Measurements from ENCODE around the gene ZNF311. TPM values are rescaled to one million over a fixed set of nuclear protein-coding genes. Genes with fewer than 3 reads are reported as not detected.

Gene ZNF311
- total RNA-seq, result 6.9 TPM

GRCh38 chr6:29005183-29005885 is at the start of gene ZNF311:
ZNF311 (minus strand) TSS chr6:29005315; CDS start chr6:29003954, 1,361 bp downstream.
- DNase-seq (ENCODE audit: low spot score in 2 of 2) (peak in 1 of 2 donors; percentile 60), FAIRE-seq (no peak)

DNA sequence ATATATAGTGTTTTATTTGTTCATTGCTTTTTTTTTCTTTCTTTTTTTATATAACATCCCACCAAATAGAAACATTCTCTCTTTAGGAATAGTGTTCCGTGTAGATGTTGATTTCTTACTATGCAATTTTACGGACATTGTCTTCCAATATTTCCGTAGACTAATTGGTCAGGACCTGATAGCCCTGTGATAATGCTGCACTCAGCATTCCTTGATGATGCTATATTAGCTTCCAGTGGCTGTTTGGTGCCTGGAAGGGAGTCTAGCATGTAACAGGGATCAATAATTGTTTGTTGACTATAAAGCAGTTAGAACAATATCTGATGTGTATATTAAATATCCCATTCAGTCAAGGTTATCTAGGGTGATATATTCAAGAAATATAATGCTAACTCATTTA is 46.6 kb upstream of the ZNF311 start:
- FAIRE-seq, result no peak
- DNase-seq (ENCODE audit: low spot score in 2 of 2), result no peak

DNA sequence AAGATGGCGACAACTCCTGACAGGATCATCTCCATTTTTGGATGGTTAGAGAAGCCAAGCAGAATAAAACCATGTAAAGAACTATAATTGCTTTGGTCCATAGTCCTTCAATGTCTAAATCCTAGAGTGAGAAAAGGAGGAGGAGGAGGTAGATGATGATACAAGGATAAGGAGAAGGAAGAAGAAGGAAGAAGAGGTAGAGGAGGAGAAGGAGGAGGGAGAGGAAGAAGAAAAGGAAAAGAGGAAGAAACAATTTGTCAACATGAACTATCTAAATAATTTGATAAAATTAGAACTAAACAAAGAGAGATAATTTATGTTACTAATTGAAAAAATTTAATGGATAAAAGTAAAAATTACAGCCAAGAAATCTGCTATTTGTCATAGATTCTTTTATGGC is 40.0 kb upstream of the ZNF311 start, which contains the start of gene OR2W1:
OR2W1 (minus strand) TSS at position 101 of the 400 bp plus-strand sequence; CDS start at position 101, 0 bp downstream.
- no peak for DNase-seq (ENCODE audit: low spot score in 2 of 2)
- no peak for FAIRE-seq

GRCh38 chr6:29035951-29036350 is 30.8 kb upstream of the ZNF311 start:
- DNase-seq (ENCODE audit: low spot score in 2 of 2), result no peak
- FAIRE-seq, result no peak

- FAIRE-seq (no peak), DNase-seq (ENCODE audit: low spot score in 2 of 2) (no peak)
Observed at GRCh38 chr6:29028821-29029220, 23.7 kb upstream of the ZNF311 start.

DNA sequence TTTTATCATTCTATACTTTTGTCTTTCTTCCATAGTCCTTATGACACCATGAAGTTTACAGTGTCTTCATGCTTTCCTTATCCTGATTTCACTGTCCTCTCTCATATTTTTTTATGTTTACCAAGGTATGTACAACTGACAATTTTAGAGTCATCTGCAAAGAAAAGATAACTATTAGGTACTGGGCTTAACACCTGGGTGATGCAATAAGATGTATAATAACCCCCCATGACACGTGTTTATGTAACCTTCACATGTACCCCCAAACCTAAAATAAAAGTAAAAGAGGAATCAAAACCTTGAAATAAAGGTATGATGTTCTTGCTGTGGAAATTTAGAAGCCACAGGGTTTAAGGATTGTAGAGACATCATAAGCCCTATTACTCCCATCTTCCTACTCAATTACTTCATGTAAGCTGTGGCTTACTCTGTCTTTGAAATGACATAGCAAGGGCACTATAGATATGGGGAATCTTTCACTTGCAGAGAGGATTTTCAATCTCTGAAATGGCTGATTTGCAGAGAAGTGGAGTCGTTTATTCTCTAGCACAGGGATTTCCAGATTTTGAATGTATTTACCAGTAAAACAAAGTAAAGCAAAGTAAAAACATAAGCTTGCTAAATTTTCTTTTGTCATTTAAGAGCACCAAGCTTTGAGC is 20.9 kb upstream of the ZNF311 start:
- FAIRE-seq (no peak), DNase-seq (ENCODE audit: low spot score in 2 of 2) (no peak)

- DNase-seq (ENCODE audit: low spot score in 2 of 2), result no peak
- FAIRE-seq, result peak; percentile 51
Observed at GRCh38 chr6:29021434-29021833, 16.3 kb upstream of the ZNF311 start.

DNA sequence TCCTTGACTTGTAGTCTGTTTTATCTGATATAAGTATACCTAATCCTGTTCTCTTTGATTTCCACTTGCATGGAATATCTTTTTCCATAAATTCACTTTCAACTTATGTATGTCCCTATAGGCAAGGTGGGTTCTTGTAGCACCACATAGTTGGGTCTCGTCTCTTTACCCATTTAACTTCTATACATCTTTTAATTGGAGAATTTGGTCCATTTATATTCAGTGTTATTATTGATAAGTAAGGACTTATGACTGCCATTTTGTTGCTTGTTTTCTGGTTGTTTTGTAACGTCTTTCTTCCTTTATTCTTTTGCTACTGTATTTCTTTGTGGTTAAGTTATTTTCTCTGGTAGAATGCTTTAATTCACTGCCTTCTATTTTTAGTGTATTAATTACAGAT is 14.5 kb upstream of the ZNF311 start:
- no peak for DNase-seq (ENCODE audit: low spot score in 2 of 2)
- FAIRE-seq, result no peak

- DNase-seq (ENCODE audit: low spot score in 2 of 2) (no peak), FAIRE-seq (no peak)
Observed at GRCh38 chr6:29017428-29017802, 12.3 kb upstream of the ZNF311 start.

- DNase-seq (ENCODE audit: low spot score in 2 of 2) (peak; percentile 55 to 65), FAIRE-seq (no peak)
Observed at GRCh38 chr6:29016559-29017427, 11.7 kb upstream of the ZNF311 start.

DNA sequence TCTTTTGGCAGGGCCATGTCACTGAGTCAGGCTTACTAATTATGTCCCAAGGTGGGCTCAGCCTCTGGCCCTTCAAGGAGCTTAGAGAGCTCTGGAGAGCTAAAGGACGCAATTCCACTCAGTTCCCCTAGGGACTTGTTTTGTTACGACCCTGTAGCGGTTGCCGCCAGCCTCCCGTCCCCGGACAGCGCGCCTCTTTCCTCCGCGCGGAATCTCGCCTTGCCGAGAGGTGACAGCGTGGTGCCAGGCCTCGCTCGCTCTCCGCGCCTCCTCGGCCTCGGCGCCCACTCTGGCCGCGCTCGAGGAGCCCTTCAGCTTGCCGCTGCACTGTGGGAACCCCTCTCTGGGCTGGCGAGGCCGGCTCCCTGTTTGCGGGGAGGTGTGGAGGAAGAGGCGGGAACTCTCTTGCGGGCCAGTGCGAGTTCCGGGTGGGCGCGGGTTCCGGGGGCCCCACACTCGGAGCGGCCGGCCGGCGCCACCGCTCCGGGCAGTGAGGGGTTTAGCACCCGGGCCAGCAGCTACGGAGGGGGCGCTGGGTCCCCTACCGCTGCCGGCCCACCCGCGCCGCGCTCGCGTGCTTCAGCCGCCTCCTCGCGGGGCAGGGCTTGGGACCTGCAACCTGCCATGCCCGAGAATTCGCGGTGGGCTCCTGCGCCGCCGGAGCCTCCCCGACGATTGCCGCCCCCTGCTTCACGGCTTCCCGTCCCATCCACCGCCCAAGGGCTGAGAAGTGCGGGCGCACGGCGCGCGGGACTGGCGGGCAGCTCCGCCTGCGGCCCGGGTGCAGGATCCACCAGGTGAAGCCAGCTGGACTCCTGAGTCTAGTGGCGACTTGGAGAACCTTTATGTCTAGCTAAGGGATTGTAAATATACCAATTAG is 9.9 kb upstream of the ZNF311 start:
- FAIRE-seq, result no peak
- DNase-seq (ENCODE audit: low spot score in 2 of 2), result no peak

DNA sequence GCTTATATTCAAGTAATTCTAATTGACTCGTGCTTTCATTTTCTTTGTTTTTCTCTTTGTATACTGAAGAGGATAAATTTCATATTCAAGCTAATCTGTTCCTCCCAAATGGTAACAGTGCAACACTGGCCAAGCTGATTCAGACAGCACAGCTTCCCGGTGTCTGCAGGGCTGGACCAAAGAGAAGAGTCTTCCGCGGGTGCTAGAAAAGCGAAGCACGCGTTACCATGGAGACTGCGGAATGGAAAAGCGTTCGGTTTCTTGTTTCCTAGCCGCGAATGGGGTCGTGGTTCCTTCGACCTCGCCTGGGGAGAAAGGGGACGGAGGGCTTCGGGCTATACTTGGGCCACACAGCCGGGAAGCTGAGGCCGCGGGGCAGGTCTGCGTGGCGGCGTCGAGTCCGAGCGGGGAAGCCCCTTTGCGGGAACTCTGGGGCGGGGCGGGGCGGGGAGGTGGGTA is 6.2 kb upstream of the ZNF311 start:
- DNase-seq (ENCODE audit: low spot score in 2 of 2) (peak in 1 of 2 donors; percentile 60), FAIRE-seq (no peak)

DNA sequence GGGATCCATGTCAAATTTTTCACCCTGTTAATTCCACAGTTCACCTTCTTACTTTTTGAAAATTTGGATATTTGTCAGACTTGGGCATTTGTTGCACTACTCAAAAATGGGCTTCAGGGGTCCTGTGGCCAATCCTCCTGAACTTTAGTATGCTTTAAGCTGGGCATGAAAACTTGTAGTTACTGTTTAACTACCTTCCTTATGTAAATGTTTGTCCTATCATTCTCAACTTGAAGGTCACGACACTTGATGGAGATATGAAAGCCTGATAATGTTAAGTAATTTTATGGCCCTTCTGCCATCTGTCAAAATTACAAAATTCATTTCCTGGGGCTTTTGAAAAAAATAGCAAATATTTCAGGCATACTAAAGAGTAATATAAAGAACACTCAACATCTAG is 4.2 kb upstream of the ZNF311 start:
- DNase-seq (ENCODE audit: low spot score in 2 of 2) (no peak), FAIRE-seq (no peak)

DNA sequence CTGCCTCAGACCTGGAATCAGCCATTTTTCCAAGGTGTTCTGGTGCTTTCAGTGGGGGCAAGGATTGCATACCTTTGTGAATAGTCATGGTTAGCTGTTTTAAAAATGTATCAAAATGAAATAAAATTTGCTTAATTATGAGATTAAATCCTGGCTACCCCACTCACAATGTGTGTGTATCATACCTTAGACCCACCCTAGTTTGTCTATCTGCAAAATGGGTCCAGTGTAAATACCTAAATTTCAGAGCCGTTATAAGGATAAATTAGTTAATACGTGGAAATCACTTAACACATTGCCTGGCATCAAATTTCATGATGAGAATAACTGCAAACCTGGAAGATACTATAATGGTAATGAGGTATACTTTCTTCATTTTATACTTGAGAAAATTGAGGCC is 3.0 kb upstream of the ZNF311 start:
- FAIRE-seq (no peak), DNase-seq (ENCODE audit: low spot score in 2 of 2) (no peak)

GRCh38 chr6:28996844-28997510 is 8.1 kb downstream of the ZNF311 start:
- DNase-seq (ENCODE audit: low spot score in 2 of 2) (no peak), FAIRE-seq (no peak)

- no peak for DNase-seq (ENCODE audit: low spot score in 2 of 2)
- FAIRE-seq, result no peak
Observed at GRCh38 chr6:28995093-28995650, 9.9 kb downstream of the ZNF311 start.

DNA sequence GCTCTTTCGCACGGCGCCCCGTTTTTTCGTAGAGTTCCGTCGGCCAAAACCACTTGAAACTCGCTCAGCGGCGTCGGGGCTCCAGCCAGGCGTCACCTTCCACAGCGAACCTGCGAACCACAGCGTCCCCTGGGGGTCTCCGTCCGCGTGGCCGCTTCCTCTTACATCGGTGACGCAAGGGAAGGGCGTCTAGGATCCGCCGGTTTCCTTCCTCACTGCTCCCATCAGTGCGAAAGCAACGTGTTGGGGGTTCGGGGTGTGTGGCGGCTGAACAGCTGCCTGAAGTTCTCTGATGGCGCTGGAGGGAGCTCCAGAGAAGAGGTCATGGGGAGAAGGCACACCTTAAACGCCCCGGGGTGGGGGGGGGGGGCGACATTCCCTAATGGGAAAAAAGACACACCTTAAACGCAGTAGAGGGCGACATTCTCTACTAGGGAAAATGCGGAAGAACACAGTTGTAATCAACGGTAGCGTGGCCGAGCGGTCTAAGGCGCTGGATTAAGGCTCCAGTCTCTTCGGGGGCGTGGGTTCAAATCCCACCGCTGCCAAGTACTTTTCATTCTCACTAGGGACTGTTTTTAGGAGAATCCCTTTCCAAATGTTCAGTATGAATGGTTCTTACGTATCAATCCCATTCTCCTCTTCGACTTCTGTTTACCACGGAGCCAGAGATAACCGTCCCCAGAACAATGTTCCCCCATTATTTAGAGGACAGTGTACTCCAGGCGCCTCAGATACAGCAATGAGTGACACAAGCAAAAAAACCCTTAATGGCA is 16.4 kb downstream of the ZNF311 start:
- DNase-seq (ENCODE audit: low spot score in 2 of 2) (no peak), FAIRE-seq (no peak)

DNA sequence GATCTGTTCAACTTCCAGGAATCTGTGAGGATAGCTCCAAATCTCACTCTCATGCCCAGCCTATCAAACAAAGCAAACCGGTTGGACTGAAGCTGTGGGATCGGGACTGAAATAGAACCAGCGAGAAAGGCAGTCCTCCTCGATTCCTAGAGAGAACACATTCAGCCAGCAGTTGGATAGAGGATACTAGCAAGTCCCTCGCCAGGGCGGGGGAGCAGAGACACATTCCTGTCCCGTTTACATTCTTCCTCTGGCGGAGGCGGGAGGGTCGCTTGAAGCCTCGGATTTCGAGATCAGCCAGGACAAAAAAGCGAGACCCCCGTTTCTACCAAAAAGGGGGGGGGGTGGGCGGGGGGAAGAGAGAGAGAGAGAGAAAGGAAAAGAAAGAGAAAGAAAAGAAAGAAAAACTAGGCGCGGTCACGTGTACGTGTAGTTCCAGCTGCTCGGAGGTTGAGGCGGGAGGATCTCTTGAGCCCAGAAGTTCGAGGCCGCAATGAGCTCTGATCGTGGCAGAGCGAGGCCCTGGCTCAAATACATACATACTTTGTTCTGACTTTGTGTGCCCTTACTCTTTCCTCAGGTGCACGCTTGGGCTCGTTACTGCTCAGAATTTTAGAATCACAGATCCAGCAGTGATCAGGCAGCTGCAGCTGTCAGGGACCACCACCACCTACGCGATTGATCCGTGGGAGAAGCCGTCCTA is 19.5 kb downstream of the ZNF311 start:
- no peak for FAIRE-seq
- DNase-seq (ENCODE audit: low spot score in 2 of 2), result peak; percentile 64 to 83

Data from frontal cortex (tissue), 4 donors.